ENCODE results near the gene TFAP2A. TPM values are rescaled to one million over a fixed set of nuclear protein-coding genes. Genes with fewer than 3 reads are reported as not detected.

The TFAP2A gene
- total RNA-seq, 1 experiment from 2014 or later, result 5.2 TPM

DNA sequence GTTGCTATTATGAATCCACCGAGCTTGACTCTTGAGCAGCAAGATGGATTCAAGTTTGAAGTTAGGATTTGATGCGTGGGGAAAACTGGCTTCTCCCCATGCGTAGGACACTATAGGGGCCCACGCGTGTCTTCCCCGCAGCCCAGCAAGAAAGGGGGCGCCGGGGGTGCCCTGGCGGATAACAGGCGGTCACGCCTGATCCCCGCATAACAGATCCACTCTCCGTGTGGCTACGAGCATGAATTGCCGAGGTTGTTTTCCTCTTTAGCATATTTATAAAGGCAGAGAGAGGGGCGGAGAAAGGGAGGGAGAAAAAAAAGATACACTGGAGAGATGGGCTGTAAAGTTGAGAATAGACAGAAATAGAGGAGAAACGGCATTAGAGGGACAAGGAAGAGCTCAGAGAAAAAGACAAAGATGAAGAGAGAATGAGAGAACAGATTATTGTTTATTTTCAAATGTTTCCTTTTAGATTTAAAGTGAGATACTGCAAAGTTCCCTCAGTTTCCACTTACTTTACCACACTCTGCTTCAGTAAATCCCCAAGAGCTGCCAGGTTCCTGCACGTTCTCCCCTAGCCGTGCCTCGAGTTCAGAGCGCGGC lies 32.0 kb downstream of the TFAP2A start:
- DNase-seq (ENCODE audit: low spot score), result no peak

- no peak for DNase-seq (ENCODE audit: low spot score)
These were observed 32.6 kb downstream of the TFAP2A start for GRCh38 chr6:10382322-10382721.

DNA sequence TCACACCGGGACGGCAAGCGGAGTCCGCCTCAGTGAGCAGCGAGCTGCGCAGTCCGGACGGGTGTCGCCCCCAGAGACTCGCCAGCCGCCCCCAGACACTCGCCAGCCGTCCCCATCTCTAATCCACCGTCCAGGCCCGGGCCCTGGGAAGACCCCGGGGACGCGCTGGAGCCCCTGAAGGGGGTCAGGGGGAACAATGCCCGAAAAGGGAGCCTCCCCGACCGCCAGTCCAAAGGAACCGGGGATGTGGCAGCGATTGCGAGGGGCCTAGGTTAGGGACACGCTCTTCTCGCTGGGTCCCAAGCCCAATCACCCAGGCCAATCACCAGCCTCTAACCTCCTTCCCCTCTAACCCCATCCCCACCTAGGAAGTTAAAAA lies 33.1 kb downstream of the TFAP2A start:
- DNase-seq (ENCODE audit: low spot score), result no peak

DNA sequence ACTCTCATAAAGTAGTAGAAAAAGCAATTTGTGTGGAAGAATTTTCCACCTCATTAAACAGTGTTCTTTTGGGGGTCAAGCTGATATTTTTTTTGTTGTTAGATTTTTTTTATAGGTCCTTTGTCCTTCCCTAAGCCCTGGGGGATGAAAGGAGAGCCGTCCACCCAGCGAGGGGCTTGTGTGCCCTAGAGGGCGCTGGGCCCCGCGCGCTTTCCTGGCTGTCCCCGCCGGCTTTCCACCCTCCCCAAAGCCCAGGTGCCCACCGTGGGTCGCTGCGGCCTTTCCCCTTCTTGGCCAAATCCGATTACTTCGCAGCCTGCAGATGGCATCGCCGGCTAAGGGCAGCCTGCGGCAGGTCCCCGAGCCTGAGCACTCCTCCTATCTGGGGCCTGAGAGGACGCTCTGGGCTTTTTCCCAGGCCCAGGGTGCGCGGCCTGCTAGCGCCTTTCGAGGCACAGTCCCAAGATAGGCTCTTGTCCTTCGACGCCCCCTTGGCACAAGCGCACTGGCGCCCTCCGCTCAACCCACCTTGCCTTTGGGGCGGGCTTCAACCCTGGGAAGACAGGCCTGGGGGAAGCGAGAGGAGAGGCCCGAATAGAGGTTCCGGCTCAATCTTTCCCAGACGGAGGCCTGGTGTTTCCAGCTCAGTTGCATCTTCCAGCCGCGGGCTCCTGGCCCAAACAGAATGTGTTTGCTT lies 33.6 kb downstream of the TFAP2A start:
- DNase-seq (ENCODE audit: low spot score), result no peak

GRCh38 chr6:10375391-10375969 lies 39.4 kb downstream of the TFAP2A start:
- no peak for DNase-seq (ENCODE audit: low spot score)

DNA sequence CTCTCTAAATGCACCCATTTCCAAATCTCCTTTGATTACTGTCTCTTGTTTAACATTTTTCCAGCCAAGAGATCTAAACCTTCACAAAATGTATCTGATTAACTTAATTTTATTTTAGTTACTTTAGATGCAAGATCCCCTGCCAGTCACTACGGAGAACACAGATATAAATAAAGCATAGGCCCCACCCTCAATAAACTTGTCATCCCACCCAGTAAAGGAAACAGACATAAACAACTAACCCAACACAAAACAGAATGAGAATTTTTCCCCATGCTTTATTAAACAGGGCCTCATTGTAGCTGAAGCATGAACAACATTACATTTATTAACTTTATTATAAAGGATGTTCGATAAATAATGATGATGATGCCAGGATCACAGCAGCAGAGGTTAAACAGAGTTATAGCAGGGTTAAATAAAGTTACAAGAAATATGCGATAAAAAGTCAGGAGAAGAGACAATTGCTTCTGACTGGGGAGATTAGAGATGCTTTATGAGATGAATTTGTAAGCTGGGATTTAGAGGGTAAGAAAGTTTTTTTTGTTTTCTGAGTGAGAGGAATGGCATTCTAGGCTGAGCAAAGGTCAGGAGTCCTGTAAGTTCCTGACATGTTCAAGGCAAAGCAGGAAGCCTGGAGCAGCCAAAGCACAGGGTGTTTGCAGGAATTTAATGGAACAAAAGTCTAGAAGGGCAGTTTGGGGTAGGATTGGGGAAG lies 41.1 kb downstream of the TFAP2A start:
- DNase-seq (ENCODE audit: low spot score), result peak; percentile 8

DNA sequence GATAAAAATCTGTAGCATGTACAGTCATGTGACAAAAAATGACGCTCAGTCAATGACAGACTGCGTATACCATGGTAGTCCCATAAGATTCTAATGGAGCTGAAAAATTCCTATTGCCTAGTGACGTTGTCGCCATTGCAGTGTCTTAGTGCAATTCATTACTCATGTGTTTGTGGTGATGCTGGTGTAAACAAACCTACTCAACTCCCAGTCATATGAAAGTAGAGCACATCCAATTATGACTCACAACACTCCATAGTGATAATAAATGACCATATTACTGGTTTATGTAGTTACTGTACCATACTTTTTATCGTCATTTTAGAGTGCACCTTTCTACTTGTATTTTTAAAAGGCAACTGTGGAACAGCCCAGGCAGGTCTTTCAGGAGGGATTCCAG lies 45.0 kb downstream of the TFAP2A start:
- peak; percentile 79 for DNase-seq (ENCODE audit: low spot score)

- DNase-seq (ENCODE audit: low spot score), result no peak
These were observed 46.0 kb downstream of the TFAP2A start for GRCh38 chr6:10368861-10369260.

GRCh38 chr6:10363911-10364310 lies 51.0 kb downstream of the TFAP2A start:
- DNase-seq (ENCODE audit: low spot score), result no peak

GRCh38 chr6:10362300-10362699 lies 52.6 kb downstream of the TFAP2A start:
- DNase-seq (ENCODE audit: low spot score), result no peak

DNA sequence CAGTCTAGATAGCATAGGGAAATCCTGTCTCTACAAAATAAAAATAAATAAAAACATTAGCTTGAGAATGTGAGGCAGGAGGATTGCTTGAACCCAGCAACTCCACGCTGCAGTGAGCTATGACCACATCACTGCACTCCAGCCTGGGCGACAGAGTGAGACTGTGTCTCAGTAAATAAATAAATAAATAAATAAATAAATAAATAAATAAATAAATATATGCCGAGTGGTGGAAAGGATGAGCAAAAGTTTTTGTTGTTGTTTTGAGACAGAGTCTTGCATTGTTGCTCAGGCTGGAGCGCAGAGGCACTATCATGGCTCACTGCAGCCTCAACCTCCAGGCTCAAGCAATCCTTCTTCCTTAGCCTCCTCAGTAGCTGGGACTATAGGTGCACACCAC lies 53.4 kb downstream of the TFAP2A start:
- DNase-seq (ENCODE audit: low spot score), result no peak

GRCh38 chr6:10359581-10359980 lies 55.3 kb downstream of the TFAP2A start:
- DNase-seq (ENCODE audit: low spot score), result no peak

DNA sequence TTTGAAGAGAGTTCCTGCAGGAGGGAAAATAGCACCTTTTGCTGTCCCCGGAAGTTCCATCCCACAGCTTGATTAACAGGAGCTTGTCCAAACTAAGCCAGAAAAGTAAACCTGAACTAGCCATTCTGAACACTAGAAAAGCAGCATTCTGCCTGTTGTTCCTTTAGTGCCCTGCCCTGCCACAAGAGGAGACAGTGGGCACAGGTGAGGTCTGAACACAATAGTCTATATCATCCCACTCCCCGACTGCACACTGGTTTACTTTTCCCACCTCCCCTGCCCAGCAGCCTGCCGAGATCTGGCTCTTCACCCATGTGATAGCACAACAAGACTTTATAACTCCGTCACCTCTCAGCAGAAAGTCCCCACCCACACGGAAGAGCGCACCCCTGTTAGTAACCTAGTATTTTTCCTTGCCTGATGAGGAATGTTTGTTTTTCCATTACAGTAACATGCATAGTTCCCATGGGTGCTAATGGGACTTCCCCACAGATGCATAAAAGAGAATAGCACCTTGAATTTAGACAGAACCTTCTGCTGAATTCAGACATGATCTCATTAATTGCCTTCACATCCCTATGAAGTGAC lies 59.7 kb downstream of the TFAP2A start:
- DNase-seq (ENCODE audit: low spot score), result no peak

GRCh38 chr6:10351791-10352190 lies 63.1 kb downstream of the TFAP2A start:
- DNase-seq (ENCODE audit: low spot score), result no peak

GRCh38 chr6:10350720-10351119 lies 64.2 kb downstream of the TFAP2A start:
- DNase-seq (ENCODE audit: low spot score), result no peak

- DNase-seq (ENCODE audit: low spot score), result peak; percentile 92
These were observed 67.1 kb downstream of the TFAP2A start for GRCh38 chr6:10347561-10348327.

Other genes starting within 250 kb of the TFAP2A start
- gene GCNT2, start 106.3 kb upstream of the TFAP2A start, total RNA-seq (2014; rRNA removed; shearing (Covaris generic)), result 16.6 and 19.3 TPM in 2 replicates